ENCODE results near the gene PDSS1.
A peak's percentile ranks its signal among the peaks of the same experiment; 100 is the strongest.

The PDSS1 gene

DNA sequence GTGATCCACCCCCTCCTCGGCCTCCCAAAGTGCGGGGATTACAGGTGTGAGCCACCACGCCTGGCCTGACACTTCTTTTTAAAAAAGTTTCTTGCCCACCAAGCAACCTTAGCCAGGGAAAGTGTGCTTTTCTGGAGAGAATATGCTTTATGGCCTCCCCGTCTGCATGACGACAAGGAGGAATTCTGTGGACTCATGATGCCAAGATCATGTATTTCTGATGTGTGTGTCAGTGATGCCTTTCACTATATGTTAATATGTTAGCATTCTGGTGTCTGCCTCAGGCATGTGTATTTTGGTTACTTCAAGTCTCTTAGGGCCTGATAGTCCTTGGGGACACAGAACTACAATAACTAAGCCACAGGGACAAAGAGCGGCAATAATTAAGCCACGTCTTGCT is 2.1 kb downstream of the PDSS1 start:
- no peak for DNase-seq

DNA sequence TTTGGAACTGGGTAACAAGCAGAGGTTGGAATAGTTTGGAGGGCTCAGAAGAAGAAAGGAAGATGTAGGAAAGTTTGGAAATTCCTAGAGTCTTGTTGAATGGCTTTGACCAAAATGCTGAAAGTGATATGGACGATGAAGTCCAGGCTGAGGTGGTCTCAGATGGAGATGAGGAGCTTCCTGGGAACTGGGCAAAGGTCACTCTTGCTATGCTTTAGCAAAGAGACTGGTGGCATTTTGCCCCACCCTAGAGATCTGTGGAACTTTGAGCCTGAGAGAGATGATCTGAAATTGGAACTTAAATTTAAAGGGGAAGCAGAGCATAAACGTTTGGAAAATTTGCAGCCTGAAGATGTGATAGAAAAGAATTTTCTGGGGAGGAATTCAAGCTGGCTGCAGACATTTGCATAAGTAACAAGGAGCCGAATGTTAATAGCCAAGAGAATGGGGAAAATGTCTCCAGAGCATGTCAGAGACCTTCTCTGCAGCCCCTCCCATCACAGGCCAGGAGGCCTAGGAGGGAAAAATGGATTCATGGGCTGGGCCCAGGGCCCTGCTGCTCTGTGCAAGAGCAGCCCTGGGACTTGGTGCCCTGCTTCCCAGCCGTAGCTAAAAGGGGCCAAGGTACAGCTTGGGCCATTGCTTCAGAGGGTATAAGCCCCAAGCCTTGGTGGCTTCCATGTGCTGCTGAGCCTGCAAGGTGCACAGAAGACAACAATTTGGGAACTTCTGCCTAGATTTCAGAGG is 3.6 kb downstream of the PDSS1 start:
- no peak for DNase-seq

DNA sequence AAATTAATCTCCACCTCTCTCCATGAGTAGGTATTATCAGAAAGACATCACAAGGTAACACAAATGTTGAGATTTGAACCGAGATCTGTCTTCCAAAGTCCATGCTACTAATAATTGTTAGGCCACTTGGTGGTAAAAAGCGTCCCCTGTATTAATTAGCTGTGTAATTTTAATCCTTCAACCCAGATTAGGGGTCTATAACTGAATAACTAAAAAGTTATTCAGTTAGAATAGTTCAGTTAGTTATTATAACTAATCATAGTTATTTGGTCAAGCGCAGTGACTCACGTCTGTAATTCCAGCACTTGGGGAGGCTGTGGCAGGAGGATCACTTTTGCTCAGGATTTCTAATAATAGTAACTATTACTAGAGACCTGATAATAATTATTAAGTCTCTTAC is 5.6 kb downstream of the PDSS1 start:
- no peak for DNase-seq

DNA sequence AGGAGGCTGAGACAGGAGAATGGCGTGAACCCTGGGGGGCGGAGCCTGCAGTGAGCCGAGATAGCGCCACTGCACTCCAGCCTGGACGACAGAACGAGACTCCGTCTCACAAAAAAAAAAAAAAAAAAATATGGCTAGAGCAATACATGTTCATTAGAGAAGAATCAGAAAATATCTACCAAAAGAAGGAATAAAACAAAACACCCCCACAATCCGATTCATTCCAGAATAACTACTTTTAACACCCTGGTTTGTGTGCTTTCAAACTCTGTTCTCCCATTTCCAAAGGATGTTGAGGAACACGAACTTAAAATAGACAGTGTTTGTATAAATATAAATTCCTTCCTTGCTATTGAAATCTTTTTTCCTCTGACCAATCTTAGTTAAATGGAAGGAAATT is 6.5 kb downstream of the PDSS1 start:
- no peak for DNase-seq

DNA sequence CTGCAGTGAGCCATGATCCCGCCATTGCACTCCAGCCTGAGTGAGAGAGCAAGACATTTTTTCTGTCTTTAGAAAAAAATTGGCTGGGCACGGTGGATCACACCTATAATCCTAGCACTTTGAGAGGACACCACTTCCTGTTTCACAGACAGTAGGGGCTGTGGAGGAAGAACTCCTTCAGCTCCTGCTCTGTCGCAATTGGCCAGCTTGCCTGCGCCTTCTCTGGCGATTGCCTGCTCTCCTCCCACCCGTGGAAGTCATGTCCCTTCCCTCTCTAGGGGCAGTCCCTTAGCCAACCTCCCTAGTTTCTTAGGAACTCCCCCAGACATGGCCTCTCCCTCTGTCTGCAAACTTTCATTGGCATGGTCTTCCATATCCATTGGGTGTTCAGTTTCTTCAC is 8.7 kb downstream of the PDSS1 start:
- no peak for DNase-seq

DNA sequence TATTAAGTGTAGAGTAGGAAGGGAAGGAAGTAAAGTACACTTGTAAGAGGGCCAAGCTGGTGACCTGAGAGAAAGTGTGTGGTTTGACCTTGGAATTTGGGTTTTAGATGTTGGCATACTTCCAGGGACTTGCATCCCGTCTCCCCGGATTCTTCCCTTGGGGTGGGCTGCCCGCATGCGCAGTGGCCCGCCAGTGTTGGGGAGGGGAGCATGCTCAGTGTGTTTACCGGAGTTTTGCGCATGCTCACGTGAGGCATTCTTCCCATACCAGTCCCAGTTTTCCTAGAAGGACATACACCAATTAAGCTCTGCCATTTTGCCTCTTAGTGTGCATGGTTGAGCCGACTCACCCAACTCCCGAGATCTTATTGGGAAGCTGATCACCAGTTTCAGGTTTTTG is 9.4 kb downstream of the PDSS1 start:
- DNase-seq, result no peak

DNA sequence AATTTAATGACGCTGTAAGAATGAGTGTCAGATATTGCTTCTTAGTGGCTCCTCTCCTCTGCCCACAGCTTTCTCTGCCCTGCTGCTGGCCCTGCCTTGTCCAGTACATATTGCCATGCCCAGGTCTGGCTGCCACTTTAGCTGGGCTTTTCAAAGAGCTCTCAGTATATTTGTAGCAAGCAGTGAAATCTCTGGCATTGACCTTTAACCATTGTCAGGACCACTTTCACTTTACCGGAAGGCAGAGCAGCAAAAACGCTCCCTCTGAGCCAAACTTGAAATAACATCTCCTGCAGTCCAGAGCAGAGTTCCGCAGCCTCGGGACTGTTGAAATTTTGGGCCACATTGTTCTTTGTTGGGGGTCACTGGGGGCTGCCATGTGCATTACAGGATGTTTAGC is 13.8 kb downstream of the PDSS1 start:
- DNase-seq, result no peak

DNA sequence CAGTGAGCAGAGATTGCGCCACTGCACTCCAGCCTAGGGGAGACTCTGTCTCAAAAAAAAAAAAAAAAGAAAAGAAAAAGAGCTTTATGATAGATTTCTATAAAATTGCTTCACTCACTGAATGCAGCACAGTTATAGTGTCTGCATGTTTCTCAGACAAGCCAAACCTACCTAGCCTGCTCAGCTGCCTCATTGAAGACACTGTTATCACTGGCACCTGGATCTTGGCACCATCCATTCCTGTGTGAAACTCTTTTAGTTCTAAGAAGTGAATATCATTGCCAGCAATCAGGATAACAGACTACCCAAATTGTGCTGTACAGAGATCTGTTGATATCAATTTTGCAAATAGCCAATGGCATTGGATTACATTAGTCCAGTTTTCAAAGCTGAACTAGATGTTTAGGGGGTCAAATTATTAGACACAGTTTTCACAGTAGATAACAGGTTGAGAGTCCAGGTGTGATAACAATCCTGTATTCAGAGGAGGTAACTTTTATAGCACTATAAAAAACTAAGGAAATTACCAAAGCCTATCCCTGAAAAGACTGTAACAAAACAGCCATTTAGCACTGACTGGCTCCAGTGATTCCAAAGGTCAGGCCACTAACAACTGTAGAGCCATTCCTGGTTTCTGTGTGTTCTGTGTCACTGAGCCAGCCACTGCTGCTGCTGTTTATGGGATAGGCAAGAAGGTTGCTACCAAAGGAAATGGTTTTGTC is 17.1 kb downstream of the PDSS1 start:
- DNase-seq, result no peak

DNA sequence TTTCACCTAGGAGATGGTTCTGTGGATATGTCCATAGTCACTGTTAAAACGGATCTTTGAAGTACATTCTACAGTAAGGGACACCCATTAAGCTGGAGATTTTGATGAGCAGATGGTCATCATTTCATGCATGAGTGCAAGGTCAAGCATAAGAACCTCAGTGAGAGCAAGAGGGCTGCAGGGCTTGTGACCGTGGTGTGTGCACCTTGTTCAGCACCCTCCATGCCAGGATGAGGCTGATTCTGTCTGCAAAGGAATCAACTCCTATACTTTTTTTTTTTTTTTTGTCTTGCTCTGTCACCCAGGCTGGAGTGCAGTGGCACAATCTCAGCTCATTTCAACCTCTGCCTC is 17.6 kb downstream of the PDSS1 start:
- no peak for DNase-seq

DNA sequence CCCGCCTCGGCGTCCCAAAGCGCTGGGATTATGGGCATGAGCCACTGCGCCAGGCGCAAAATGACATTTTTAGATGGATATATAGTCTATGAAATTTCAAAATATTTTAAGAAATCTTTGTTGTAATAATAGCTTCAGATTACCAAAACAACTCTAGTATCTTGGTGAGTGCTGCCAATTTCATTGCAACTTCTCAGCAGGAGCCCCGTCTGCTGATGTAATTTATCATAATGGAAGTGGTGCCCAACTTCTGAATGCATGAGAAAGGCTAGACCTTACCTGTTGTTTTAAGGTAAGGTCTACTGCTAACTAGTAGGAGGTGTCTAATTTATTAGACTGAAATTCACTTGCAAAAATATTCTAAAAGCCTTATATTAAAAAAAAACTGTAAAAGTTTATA is 20.0 kb downstream of the PDSS1 start:
- DNase-seq, result no peak

DNA sequence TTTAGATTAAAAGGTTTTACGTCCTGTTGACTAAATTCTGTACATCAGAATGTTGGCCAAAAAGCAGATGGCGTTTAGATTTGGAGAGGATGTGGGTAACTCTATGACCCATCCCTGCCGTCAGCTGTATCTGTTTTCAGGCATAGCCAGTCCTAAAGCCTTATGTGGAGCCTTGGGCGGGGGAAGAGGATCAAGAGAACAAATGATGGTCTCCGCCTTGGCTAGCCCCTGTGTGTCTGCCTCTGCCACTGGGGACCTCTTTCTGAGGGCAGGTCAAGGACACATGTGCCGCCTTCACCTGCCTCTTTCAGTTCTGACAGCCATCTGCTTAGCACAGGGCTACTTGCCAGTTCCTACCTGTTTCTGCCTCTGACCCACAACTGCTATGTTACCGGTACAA is 24.1 kb downstream of the PDSS1 start:
- peak; percentile 11 for DNase-seq

DNA sequence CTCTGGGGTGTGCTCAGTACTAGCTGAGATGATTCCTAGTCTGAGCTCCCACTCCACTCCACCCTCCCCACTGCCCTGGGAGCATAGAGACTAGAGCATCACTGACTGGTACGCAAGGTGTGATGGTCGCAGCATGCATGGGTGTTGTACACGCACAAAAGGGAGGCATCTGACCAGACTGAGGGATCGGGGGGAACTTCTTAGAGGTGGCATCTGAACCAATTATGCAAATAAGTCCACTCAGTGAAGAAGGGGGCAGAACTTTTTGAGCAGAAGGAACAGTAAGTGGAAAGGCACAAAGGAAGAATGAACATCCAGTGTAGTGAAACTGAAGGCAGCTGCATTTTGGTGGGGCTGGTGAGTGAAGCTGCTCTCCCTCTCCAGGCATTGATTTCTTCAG is 25.5 kb downstream of the PDSS1 start:
- DNase-seq, result no peak

DNA sequence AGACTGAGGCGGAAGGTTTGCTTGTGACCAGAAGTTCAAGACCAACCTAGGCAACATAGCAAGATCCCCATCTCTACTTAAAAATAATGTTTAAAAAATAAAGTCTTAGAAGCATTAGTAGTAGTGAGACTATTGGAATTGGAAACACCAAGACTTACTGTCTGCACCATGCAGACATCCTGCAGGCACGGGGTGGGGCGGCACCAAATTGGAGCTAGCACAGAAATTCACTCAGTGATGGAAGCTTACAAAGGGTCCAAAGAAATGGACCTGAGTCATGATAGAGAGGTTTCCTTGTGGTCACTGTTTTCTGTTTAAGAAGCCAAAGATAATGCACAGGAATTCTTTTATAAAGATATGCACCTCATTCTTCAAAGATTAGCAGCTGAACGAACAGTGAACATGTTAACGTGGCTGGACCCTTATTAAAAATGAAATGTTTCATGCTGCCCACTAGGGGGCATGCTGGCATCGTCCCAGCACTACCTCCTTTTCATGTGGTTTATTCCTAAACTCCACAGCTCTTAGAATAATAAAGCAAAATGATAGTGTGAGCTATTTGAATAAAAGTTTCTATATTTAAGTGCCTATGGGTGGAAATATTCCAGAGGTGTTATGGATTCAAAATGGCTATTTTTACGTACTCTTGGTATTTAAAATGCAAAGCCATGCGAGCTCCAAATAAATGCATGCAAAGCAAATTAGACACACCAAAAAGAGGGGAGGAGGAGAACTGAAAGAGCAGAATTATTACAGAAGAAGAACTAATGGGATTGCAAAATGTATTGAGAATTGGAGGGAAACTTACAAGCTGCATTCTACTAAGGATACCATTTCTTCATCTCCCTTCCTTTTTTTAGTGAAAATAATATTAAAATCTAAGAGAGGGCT is 28.6 kb downstream of the PDSS1 start:
- no peak for DNase-seq

DNA sequence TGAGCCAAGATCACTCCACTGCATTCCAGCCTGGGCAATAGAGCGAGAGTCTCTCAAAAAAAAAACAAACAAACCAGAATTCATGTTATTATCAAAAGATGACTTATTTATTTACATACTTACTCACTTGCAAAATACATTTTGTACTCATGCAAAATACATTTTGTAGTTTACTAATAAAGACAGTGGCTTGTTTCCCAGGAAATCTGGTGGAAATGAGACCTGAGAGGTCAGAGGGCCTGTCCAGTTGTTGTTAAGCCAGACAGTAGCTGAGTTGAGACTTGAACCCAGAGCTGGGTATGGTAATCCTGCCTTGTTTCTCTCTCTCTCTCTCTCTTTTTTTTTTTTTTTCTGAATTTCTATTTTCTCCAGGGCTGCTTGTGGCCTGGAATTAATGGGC is 29.5 kb downstream of the PDSS1 start:
- DNase-seq, result no peak

DNA sequence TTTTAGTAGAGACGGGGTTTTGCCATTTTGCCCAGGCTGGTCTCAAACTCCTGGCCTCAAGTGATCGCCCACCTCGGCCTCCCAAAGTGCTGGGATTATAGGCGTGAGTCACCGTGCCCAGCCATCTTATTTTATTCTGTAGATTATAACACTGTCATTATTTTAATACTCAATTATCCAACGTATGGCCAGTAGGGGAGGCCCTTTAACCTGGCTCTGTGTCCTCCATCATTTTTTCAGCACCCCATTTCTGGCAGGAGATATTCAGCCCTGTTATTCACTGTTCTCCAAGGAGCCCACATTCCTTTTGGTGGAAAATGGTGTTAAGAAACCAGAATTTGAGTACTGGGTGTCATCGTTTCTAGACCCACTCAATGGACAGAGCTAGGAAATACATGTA is 31.5 kb downstream of the PDSS1 start:
- no peak for DNase-seq

DNA sequence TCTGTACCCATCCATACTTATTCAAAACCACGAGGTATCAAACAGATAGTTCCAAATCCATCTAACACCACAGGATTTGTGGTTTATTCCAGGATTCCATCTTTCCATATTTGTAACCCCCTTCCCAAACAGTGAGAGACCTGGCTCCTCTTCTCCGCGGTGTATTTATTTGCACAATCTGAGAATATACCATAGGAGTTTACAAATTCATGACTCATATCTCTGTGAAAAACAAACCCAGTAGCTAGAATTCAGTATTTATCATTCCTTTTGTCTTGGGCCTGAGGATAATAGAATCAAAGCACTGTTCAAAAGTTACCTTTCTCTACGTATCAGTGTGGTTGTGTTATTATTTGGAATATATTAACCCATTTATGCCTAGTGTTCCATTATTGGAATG is 31.9 kb downstream of the PDSS1 start:
- no peak for DNase-seq

DNA sequence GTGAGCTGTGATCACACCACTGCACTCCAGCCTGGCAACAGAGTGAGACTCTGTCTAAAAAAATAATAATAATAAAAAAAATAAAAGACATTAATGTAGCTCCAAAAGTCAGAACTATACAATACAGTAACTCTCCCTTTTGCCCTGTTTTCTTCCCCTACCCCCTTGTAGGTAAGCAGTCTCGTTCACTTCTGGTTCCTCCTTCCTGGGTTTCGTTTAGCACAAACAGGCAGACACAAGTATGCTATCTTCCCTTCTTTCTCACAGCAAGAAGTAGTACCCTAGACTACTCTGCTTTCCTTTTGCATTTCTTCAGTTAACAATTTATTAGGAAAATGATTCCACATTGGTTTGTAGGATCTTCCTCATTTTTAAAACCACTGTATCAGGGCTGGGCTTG is 33.1 kb downstream of the PDSS1 start:
- no peak for DNase-seq

DNA sequence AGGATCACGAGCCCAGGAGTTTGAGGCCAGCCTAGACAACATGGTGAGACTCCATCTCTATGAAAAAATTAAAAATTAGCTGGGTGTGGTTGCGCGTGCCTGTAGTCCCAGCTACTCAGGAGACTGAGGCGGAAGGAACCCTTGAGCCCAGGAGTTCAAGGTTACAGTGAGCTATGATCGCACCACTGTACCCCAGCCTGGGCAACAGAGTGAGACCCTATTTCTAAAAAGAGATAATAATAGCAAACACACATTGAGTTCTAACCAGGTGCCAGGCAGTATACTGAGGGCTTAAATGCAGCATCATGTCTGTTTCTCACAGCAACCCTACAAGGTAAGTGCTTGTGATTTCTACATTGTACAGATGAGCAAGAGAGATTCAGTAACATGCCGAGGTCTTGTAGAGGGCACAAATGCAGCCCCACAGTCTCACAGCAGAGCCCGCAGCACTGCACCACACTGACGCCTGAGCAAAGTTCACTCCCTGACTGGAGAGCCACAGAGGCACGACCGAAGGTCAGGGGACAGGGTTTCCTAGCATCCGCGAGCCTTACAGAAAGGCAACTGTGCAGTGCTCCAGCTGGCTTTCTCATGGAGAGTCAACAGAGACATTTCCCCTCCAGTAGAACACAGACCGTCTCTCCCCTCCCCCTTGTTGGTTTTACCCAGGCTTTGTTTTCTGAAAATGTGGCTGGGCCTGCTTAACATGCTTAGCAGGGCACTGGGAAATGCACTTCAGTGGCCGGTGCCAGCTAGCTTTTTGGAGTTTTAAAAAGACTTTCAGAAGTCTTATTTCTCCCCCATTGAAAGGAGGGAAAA is 36.5 kb downstream of the PDSS1 start:
- no peak for DNase-seq

DNA sequence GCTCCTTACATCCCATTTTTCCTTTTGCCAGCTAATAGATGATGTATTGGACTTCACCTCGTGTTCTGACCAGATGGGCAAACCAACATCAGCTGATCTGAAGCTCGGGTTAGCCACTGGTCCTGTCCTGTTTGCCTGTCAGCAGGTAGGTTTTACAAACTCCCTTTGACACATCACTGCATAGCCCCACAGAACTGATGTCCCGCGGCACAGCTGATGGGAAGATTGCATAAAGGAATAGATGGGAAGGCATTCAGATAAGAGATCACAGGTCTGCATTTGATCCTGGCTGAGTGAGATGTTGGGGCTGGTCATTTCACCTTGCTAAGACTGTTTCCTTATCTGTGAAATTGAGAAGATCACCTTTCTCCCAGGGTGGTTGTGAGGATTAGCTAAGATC is 37.9 kb downstream of the PDSS1 start:
- DNase-seq, result no peak

DNA sequence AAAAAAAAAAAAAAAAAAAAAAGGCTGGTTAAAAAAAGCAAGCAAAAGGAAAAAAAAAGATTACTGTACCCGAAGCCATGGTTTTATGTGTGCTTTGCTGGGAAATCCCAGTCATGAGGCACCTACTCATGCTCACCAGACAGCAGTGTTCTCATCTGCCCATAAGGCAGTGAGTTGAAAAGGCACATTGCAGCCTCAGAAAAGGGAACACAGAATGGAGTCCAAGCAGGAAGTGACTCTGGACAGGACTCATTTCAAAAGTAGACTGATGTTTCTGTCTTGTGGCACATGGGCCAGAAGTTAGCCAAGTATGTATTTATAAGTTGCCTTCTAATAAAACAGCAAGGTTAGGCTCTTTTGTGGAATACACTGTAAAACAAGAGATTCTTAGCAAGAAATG is 40.2 kb downstream of the PDSS1 start:
- DNase-seq, result peak; percentile 12

DNA sequence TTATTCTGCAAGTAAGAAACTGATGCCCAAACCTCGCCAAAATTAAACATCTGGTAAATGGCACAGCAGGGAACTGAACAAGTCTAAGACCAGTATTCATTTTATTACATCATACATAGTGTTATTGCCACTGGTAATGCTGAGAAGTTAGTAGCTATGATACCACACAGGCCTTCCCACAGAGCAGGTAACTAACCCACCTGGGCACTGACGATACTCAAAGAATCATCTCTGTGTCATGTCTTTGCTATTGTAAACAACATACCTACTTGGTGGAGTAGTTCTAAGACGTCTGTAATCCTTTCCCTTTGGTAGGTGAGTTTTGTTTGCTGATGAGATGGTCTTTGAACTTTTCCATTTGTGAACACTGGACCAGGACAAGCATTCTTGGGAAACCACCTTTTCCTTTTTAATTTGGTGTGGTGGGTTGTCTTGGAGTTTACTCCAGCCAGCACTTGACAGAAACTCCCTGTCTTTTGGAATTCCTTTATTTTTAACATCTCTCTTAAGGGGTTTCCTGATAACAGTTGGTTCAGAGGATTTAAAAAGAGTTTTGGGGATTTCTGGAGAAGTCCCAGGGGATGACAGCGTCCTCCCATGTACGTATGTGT is 40.9 kb downstream of the PDSS1 start:
- no peak for DNase-seq

DNA sequence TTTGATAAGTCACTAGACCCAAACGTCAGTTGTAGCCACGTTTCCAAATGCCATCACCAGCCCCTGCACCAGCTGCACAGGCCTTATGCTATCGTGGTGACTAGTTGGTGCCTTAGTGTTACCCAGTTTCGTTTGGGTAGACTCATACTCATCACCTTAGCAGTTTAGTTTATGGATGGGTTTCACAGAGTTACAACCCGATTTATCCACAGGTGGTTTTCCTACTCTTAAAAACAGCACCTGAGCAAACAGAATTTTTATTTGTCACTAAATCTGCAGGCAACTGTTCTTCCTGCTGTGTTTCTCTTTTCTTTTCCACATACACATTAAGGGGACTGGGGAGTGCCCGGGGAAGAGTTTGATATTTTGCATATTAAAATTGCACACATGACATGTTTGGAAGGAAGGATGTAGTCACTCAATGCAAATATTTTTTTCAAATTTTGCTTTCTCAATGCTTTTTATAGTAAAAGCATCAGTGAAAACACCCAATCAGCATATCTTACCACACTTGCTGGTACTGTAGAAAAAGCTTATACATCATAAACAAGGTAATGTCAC is 41.6 kb downstream of the PDSS1 start:
- DNase-seq, result peak; percentile 29

Measured in stimulated activated naive CD4-positive, alpha-beta T cell treated with Interleukin-2 at 50 U/mL for 16 hours (primary cell).